Kidney epithelial cell (primary cell): Measurements from ENCODE around the gene TADA3. TPM values are rescaled to one million over a fixed set of nuclear protein-coding genes. Genes with fewer than 3 reads are reported as not detected.

ENCODE experiments used
- DNase-seq: peaks from one replicate; pipeline ENCODE4 v3.0.0-alpha.2; 2010; ENCODE audit warnings: low read depth
- H3K27me3 ChIP-seq: 2 replicates; pipeline ENCODE4 v1.6.0; 2011; ENCODE audit warnings: low read length; ENCODE audit not compliant: control insufficient read depth, insufficient read depth
- H3K36me3 ChIP-seq: 2 replicates; pipeline ENCODE4 v1.5.1; 2011; ENCODE audit warnings: low read length; ENCODE audit not compliant: control insufficient read depth, insufficient read depth
- H3K4me3 ChIP-seq: 2 replicates; pipeline ENCODE4 v1.5.1; 2011; ENCODE audit warnings: low read depth, mild to moderate bottlenecking, control low read depth, low read length
- total RNA-seq: library from RNA; depleted of rRNA; stranded (reverse); fragments of >200 nt; gene quantifications from 2 replicates; pipeline ENCODE4 v1.2.3, GENCODE V29; 2015
- TF ChIP-seq, protein P1 (sequence below): IDR thresholded peaks from 2 replicates; pipeline ENCODE4 v1.5.1; 2011; ENCODE audit warnings: mild to moderate bottlenecking, moderate library complexity, low read length, control low read depth, inconsistent platforms; ENCODE audit not compliant: insufficient read depth, poor library complexity, severe bottlenecking

TADA3 gene
- total RNA-seq, 1 donor from 2014 or later: 105 TPM

DNA sequence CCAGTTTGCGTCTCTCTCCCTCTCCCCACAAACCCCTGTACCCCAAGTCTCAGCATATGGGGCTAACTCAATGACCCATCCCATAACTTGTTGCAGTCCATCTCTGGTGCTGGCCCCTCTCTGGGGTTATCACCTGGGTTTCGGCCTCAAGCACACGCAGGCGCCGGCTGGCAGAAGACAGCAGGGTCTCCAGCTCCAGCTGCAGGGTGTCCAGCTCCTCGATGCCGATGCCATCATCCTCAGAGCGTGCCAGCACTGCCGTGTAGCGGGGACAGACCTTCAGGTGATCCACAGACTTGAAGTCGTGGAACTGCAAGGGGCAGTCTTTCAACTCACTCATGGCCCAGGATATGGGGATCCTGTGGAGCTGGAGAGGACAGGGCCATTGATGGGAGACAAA lies 1.1 kb downstream of the TADA3 start:
- Histone ChIP-seq H3K4me3 (no peak overlapping the region), H3K36me3 (peaks cover 5% of the 10 kb centered on the region), H3K27me3 (no peaks in the 10 kb centered on the region)
- DNase-seq: no peak
- TF ChIP-seq, protein P1, sequence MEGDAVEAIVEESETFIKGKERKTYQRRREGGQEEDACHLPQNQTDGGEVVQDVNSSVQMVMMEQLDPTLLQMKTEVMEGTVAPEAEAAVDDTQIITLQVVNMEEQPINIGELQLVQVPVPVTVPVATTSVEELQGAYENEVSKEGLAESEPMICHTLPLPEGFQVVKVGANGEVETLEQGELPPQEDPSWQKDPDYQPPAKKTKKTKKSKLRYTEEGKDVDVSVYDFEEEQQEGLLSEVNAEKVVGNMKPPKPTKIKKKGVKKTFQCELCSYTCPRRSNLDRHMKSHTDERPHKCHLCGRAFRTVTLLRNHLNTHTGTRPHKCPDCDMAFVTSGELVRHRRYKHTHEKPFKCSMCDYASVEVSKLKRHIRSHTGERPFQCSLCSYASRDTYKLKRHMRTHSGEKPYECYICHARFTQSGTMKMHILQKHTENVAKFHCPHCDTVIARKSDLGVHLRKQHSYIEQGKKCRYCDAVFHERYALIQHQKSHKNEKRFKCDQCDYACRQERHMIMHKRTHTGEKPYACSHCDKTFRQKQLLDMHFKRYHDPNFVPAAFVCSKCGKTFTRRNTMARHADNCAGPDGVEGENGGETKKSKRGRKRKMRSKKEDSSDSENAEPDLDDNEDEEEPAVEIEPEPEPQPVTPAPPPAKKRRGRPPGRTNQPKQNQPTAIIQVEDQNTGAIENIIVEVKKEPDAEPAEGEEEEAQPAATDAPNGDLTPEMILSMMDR: no peak

DNA sequence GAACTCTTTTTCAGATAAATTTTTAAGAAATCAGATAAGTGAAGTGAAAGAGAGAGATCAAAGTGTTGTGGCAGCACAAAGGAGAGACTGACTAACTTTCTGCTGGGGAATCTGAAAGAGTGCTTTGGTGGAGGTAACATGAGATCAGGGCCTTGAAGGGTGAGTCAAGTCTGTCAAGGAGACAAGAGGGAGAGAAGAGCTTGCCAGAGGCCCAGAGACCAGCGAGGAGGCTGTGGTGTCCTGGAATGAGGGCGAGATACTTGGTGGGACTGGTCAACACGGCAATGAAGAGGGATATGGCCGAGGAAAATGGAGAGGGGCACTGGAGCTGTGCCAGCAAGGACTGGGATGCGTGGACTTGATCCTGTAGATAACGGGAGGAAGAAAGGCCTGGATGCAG lies 4.6 kb downstream of the TADA3 start:
- no peak overlapping the region for H3K4me3 ChIP-seq
- TF ChIP-seq, protein P1: no peak
- peaks cover 7% of the 10 kb centered on the region for H3K36me3 ChIP-seq
- no peak for DNase-seq
- no peaks in the 10 kb centered on the region for H3K27me3 ChIP-seq

DNA sequence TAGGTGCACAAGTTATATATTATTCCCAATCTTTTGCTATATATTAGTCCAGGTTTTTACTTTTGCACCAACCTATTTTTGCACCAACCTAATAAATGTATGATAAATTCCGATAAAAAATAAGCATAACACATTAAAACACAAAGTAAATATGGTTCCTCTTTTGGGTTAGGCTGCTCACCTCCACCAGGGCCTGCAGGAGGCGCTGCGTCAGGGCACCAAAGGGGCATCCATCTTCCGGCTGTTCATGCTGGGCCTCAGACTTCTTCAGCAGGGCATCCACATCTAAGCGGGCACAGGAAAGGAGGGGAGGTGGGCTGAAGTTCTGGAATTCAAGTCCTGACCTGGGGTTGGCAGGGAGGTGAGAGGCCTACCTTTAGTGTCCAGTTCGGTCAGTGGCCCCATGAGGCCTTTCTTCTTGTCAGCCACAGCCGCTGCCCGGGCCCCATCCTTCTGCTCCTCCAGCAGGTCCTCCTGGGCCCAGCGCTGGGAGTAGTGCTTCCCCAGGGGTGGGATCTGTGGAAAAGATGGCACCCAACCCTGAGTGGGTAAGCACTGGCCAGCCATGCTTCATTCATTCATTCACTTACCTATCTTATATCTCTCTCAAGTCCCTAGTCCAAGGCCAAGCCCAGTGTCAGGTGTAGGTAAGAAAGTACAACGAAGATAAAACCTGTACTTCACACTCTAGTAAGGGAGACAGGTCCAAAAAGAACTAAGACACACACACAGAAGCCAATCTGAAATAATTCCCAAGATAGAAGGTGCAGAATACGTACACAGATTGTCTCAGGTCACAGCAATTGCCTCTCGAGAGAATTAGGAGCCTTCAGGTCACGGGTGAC lies 5.2 kb downstream of the TADA3 start:
- H3K4me3 ChIP-seq: no peak overlapping the region

DNA sequence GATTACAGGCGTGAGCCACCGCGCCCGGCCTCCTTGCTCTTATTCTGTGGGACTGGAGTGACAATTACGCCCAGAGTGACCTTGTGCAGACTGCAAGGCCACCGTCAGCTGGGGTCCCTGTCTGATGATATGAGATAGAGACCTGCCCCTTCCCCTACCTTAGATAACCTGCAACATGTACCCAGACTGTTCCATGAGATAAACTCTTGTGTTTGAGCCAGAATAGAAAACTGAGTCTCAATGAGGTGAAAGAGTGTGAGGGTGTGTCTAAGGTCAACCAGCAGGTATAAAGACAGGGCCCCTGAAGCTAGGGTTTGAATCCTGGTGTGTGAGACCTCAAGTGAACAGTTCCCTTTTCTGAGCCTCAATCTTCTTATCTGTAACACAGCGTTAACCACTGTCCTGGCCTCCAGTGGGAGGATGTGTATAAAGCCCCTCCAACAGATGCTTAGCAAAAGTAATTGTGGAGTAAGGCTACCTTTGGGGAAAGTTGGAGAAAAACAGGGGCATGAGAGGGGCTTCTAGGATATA lies 6.0 kb downstream of the TADA3 start:
- Histone ChIP-seq H3K4me3 (no peak overlapping the region), H3K36me3 (peaks cover 9% of the 10 kb centered on the region), H3K27me3 (no peaks in the 10 kb centered on the region)
- TF ChIP-seq, protein P1: no peak
- no peak for DNase-seq

More for the DNA sequence above, 5.2 kb downstream of the TADA3 start:
- no peak for DNase-seq
- H3K27me3 ChIP-seq: no peaks in the 10 kb centered on the region
- TF ChIP-seq, protein P1: peak; percentile 47
- peaks cover 7% of the 10 kb centered on the region for H3K36me3 ChIP-seq

DNA sequence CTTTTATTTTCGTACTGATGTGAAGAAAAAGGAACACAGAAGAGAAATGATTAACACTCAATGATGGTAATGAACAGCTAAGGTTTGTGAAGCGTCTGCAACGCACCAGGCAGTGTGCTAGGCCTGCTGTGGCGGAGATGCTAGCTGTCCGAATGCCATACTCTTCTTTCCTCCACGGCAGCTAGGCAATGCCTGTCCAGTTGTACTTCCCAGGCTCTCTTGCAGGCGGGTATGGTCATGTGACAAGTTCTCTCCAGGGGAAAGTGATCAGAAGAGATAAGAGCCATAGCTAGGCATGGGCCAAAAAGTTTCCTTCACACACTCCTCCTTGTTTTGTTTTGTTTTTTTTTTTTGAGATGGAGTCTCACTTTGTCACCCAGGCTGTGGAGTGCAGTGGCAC lies 6.7 kb downstream of the TADA3 start:
- TF ChIP-seq, protein P1: no peak
- DNase-seq: no peak
- no peaks in the 10 kb centered on the region for H3K27me3 ChIP-seq
- peaks cover 9% of the 10 kb centered on the region for H3K36me3 ChIP-seq
- H3K4me3 ChIP-seq: no peak overlapping the region
